Peyer's patch (tissue), 4 donors: ENCODE results near the gene CLINT1.

Source experiments
- POLR2A ChIP-seq, 2 donors: fragments of 450-650 bp; IDR thresholded peaks; one replicate each; pipeline ENCODE4 v1.5.1; 2017; ENCODE audit warnings: antibody characterized with exemption in 2 of 2, mild to moderate bottlenecking in 2 of 2, moderate library complexity in 2 of 2
- TF ChIP-seq, protein P1 (sequence below), 6 experiments: fragments of 450-650 bp in 4 of 6; fragments of 200-600 bp in 2 of 6; sonication (generic) in 1 of 6; IDR thresholded peaks; one replicate each; pipeline ENCODE4 v1.5.1; 2017 to 2019; ENCODE audit warnings: antibody characterized with exemption in 6 of 6, mild to moderate bottlenecking in 3 of 6, moderate library complexity in 1 of 6

GRCh38 chr5:157845914-157846598 is 12.9 kb downstream of the CLINT1 start:
- TF ChIP-seq, protein P1, sequence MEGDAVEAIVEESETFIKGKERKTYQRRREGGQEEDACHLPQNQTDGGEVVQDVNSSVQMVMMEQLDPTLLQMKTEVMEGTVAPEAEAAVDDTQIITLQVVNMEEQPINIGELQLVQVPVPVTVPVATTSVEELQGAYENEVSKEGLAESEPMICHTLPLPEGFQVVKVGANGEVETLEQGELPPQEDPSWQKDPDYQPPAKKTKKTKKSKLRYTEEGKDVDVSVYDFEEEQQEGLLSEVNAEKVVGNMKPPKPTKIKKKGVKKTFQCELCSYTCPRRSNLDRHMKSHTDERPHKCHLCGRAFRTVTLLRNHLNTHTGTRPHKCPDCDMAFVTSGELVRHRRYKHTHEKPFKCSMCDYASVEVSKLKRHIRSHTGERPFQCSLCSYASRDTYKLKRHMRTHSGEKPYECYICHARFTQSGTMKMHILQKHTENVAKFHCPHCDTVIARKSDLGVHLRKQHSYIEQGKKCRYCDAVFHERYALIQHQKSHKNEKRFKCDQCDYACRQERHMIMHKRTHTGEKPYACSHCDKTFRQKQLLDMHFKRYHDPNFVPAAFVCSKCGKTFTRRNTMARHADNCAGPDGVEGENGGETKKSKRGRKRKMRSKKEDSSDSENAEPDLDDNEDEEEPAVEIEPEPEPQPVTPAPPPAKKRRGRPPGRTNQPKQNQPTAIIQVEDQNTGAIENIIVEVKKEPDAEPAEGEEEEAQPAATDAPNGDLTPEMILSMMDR (IDR thresholded peaks at IDR 0.05): no peak
- TF ChIP-seq POLR2A (IDR thresholded peaks at IDR 0.05): no peak
